Ammon's horn (tissue), 1 donor: ENCODE measurements around the gene USF2.
"Not testable (repeated sequence)": the region's sequence is repeated elsewhere in the genome, so short reads cannot be mapped to it uniquely, and the experiment has no call there.

ENCODE experiments used
- DNase-seq: peaks from one replicate; pipeline ENCODE4 v3.0.0-alpha.2; 2016; ENCODE audit warnings: low spot score

The USF2 gene

GRCh38 chr19:35284153-35285094, 15.7 kb downstream of the USF2 start:
- no peak for DNase-seq

GRCh38 chr19:35285095-35285449, 16.3 kb downstream of the USF2 start:
- DNase-seq = no peak

- not testable (repeated sequence) for DNase-seq
These were observed 16.7 kb downstream of the USF2 start for GRCh38 chr19:35285465-35285864.

DNA sequence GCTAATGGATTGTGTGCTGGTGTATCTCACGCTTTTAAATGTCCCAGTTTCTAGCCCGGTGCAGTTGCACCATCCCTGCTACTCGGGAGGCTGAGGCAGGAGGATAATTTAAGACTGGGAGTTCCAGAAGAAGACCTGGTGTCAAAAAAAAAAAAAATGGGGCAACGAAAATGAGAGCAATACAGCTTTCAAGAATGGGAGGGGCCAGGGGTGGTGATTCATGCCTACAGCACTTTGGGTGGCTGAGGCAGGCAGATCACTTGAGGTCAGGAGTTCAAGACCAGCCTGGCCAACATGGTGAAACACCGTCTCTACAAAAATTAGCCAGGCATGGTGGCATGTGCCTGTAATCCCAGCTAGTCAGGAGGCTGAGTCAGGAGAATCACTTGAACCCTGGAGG, 17.3 kb downstream of the USF2 start:
- not testable (repeated sequence) for DNase-seq

DNA sequence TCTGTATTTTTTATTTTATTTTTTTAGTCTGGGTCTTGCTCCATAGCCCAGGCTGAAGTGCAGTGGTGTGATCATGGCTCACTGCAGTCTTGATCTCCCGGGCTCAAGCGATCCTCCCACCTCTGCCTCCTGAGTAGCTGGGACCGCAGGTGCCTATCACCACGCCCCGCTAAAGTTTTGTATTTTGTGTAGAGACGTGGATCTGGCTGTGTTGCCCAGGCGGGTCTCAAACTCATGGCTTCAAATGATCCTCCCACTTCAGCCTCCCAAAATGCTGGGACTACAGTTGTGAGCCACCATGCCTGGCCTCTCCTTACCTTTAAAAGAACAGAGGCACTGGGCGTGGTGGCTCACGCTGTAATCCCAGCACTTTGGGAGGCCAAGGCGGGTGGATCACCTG, 19.0 kb downstream of the USF2 start:
- no peak for DNase-seq

GRCh38 chr19:35288331-35288730, 19.6 kb downstream of the USF2 start:
- no peak for DNase-seq

- DNase-seq = no peak
These were observed 20.1 kb downstream of the USF2 start for GRCh38 chr19:35288906-35289305.

DNA sequence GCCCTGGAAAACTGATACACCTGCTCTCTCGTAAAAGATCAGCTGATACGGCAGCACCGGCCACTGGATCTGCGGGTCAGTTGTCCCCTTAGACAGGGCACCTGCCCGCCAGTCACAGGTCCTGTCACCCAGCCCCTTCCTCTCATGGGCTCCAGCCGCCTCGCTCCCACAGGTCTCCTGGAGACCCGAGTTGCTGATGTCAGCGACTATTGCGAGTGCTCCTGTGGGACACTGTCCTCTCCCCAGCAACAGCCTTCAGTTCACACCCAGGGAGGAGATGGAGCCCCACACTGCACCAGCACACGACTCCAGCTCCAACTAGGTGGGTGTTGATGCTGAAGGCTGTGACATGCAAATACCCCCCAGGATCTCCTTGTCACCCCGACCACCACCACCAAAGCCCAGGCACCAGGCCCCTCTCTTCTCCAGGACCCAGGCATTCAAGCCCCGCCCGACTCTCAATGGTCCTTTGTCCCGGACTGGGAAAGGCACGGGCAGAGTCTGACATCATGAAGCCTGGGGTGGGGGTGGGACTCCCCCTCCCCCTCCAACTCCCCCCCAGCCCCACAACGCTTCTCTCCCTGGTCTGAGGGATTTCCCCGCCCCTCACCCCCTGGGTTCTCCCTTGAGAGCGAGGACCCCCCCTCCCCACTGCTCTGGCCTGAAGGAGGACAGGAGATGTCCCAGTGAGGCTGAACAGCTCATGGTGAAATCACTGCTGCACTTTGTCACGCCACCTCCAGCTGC, 21.8 kb downstream of the USF2 start:
- DNase-seq = peak; percentile 88

- DNase-seq = peak; percentile 37
These were observed 22.5 kb downstream of the USF2 start for GRCh38 chr19:35291259-35291658.

GRCh38 chr19:35291916-35292315, 23.2 kb downstream of the USF2 start, which contains the start of gene MAG:
MAG (plus strand) TSS chr19:35292161; CDS start chr19:35295409, 3,248 bp downstream.
- peak; percentile 93 for DNase-seq

GRCh38 chr19:35292421-35293362, 23.9 kb downstream of the USF2 start:
- DNase-seq = no peak

DNA sequence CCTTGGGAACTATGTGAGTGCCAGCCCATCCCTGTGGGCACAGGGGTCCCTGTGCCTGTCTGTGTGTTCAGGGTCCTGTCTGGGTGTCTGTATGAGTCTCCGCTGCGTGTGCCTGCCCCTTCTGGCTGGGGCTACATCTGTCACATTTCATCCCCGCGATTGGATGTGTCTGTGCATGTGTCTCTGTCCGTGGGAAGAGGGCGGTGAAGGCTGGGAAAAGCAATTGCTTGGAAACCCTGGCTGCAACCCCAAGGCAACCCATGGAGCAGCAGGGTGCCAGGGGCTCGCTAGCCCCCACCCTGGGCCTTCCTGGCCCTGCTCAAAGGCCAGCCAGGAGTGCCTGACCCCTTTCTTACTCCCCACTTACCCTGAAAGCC, 24.6 kb downstream of the USF2 start:
- peak; percentile 84 for DNase-seq

DNA sequence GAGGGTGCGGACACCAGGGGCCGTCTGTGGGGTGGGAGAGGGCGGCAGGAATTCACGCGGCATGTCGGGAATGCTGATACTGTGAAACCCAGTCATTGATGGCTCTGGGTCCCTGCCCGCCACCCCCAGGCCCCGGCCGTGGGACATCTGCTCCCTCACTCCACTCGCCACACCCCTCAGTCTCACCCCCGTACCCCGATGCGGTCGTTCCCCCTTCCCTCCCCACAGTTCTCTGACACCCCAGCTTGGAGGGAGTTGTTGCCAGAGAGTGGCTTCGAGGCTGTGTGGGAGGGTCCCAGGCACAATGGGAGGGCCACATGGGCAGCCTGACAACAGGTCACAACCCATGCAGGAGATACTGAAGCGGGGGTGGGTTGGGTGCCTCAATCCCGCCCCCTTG, 25.0 kb downstream of the USF2 start:
- DNase-seq = no peak

- no peak for DNase-seq
These were observed 25.6 kb downstream of the USF2 start for GRCh38 chr19:35294328-35294727.

- DNase-seq = no peak
These were observed 26.4 kb downstream of the USF2 start for GRCh38 chr19:35294859-35295791.

DNA sequence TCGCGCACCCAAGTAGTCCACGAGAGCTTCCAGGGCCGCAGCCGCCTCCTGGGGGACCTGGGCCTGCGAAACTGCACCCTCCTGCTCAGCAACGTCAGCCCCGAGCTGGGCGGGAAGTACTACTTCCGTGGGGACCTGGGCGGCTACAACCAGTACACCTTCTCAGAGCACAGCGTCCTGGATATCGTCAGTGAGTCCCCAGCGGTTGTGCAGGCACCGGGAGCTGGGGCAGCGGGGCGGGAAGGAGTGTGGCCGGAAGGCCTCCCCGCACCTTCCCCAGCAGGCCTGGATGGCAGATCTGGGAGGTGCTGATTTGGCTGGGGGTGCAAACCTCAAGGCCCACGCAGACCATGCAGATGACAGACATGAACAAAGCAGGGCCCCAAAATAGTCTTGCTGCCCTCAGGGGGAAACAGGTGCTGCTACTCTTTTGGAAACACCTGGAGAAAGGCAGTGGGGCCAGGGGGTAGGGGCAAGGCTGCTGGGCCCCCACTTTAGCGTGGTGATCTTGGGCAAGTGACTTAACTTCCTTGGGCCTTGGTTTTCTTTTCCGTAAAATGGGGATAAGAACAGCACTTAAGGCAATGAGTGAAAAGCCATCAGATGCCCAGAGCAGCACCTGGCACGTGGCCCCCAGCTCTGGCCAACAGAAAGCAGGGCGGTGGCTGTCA, 27.2 kb downstream of the USF2 start:
- DNase-seq = no peak

- DNase-seq = no peak
These were observed 28.1 kb downstream of the USF2 start for GRCh38 chr19:35296644-35297514.

DNA sequence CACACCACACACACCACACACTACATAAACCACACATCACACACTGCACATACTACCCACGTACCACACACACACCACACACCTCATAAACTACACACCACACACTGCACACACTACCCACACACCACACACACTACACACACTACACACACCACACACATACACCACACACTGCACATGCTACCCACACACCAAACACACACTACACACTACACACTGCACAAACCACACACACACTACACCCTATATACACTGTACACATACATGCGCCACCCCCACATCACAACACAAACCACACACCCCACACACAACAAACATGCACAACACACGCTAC, 28.7 kb downstream of the USF2 start:
- no peak for DNase-seq

DNA sequence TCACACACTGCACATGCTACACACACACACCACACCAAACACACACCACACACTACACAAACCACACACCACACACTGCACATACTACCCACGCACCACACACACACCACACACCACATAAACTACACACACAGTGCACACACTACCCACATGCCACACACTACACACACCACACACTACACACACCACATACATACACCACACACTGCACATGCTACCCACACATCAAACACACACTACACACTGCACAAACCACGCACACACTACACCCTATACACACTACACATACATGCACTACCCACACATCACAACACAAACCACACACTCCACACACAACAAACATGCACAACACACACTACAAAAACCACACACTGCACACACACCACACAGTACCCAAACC, 29.2 kb downstream of the USF2 start:
- DNase-seq = no peak
